Epithelial cell of esophagus (primary cell): ENCODE measurements around the gene SMAD3.

ENCODE experiments used
- DNase-seq: peaks from one replicate; pipeline ENCODE4 v3.0.0; 2010; ENCODE audit warnings: low read depth
- H3K4me3 ChIP-seq: 2 replicates; pipeline ENCODE4 v1.5.1; 2011; ENCODE audit warnings: mild to moderate bottlenecking, low read length, control low read depth
- TF ChIP-seq, protein P1 (sequence below): IDR thresholded peaks from 2 replicates; pipeline ENCODE4 v1.5.1; 2011; ENCODE audit warnings: low read depth, mild to moderate bottlenecking, low read length, control low read depth, inconsistent platforms; ENCODE audit not compliant: insufficient read depth; ENCODE audit errors: missing control alignments

Gene SMAD3

DNA sequence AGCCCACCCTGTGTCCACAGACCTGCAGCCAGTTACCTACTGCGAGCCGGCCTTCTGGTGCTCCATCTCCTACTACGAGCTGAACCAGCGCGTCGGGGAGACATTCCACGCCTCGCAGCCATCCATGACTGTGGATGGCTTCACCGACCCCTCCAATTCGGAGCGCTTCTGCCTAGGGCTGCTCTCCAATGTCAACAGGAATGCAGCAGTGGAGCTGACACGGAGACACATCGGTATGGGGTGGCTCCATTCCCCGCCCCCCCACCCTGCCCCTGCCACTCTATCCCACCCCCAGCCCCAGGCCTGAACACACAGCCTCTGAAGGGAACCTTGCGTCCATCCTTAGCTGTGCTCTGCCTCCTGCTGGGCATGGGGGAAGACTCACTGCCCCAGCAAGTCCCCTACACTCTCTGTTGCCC lies 115.8 kb downstream of the SMAD3 start:
- no peak for DNase-seq
- H3K4me3 ChIP-seq, result no peak overlapping the region
- TF ChIP-seq, protein P1, sequence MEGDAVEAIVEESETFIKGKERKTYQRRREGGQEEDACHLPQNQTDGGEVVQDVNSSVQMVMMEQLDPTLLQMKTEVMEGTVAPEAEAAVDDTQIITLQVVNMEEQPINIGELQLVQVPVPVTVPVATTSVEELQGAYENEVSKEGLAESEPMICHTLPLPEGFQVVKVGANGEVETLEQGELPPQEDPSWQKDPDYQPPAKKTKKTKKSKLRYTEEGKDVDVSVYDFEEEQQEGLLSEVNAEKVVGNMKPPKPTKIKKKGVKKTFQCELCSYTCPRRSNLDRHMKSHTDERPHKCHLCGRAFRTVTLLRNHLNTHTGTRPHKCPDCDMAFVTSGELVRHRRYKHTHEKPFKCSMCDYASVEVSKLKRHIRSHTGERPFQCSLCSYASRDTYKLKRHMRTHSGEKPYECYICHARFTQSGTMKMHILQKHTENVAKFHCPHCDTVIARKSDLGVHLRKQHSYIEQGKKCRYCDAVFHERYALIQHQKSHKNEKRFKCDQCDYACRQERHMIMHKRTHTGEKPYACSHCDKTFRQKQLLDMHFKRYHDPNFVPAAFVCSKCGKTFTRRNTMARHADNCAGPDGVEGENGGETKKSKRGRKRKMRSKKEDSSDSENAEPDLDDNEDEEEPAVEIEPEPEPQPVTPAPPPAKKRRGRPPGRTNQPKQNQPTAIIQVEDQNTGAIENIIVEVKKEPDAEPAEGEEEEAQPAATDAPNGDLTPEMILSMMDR, result no peak

GRCh38 chr15:67183443-67184169 lies 118.2 kb downstream of the SMAD3 start:
- TF ChIP-seq, protein P1, result no peak
- DNase-seq, result no peak
- H3K4me3 ChIP-seq, result no peak overlapping the region

GRCh38 chr15:67184208-67184925 lies 119.0 kb downstream of the SMAD3 start:
- no peak for DNase-seq

DNA sequence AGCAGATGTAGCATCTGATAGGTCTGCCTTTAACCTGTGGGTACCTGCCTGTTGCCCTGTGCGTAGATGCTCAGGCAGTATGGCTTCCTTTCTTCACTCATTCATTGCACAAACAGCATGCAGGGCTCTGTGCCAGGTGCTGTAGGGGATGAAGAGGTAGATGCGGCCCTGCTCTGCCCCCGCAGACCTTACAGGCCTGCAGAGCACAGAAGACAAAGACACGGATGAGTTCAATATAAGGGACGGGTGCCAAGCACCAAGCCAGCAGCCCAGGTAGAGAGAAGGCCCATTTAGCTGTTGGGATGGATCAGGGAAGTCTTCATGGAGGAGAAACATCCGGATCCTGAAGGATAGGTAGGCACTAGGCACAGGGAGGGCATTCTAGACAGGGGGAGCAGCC lies 119.6 kb downstream of the SMAD3 start:
- DNase-seq, result no peak
- TF ChIP-seq, protein P1, result no peak
- no peak overlapping the region for H3K4me3 ChIP-seq

More at GRCh38 chr15:67184208-67184925, 119.0 kb downstream of the SMAD3 start:
- TF ChIP-seq, protein P1, result no peak
- H3K4me3 ChIP-seq, result no peak overlapping the region

DNA sequence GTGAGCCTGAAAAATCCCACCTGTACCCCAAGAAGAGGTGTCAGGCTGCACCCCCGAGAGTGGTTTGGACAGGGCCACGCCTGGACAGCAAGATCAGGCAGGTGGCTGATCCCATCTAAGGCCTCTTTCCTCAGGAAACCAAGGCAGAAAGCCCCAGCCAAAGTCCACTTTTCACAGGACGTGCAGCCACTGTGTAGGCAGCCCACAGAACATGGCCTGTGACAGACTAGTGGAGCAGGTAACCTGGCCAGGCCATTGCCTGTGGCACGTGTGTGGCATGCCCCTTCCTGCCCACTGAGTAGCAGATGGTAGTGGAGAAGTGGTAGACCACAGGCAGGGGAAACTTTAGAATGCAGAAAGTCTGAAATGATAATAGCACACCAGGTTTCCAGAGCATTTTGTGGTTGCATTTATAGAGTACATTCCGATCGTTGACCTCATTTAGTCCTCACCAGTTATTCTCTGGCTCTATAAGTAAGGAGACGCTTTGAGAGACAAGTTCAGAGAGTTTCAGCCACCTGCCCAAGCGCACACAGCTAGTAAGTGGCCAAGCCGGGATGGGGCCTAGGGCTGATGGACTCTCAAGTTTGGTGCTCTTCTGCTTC lies 120.3 kb downstream of the SMAD3 start:
- TF ChIP-seq, protein P1, result no peak
- no peak overlapping the region for H3K4me3 ChIP-seq
- no peak for DNase-seq

DNA sequence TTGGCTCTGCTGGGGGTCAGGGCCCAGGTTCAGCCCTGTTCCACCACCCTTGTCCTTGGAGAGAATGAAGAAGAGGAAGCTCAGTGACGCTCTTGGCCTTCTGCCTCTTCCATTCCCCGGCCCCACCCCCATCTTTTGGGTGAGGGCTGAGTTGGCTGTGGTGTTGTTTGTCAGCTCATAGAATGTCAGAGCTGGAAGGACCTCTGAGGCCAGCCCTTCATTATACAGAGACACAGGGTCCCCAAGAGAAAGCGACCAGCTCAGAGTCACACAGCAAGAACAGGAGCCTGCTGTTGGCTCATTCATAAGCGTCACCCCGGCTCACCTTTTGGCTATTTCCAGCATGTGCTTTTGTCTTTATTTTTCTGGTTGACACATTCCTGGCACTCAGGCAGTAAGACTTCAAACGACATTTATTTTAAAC lies 120.8 kb downstream of the SMAD3 start:
- no peak for DNase-seq
- TF ChIP-seq, protein P1, result no peak
- H3K4me3 ChIP-seq, result no peak overlapping the region

GRCh38 chr15:67186688-67187087 lies 121.3 kb downstream of the SMAD3 start:
- no peak overlapping the region for H3K4me3 ChIP-seq
- TF ChIP-seq, protein P1, result no peak
- DNase-seq, result no peak
